H9 (cell line): ENCODE measurements around the gene SORBS1. TPM values are rescaled to one million over a fixed set of nuclear protein-coding genes. Genes with fewer than 3 reads are reported as not detected.

Source experiments
- DNase-seq: peaks from one replicate; pipeline ENCODE4 v3.0.0-alpha.2; 2017
- H2AFZ ChIP-seq: one replicate; pipeline ENCODE4 v1.6.1; 2013; ENCODE audit warnings: mild to moderate bottlenecking, low read length, control low read depth, moderate library complexity
- H2AK5ac ChIP-seq: 2 replicates; pipeline ENCODE4 v1.6.1; 2013; ENCODE audit warnings: low read length, control low read depth, mixed read lengths; ENCODE audit not compliant: insufficient read length
- H2BK120ac ChIP-seq: one replicate; pipeline ENCODE4 v1.6.1; 2013; ENCODE audit warnings: low read depth, mild to moderate bottlenecking, low read length, control low read depth, inconsistent platforms; ENCODE audit not compliant: poor library complexity, severe bottlenecking
- H2BK12ac ChIP-seq: 2 replicates; pipeline ENCODE4 v1.6.1; 2013; ENCODE audit warnings: low read length, control low read depth, mixed read lengths, low read depth; ENCODE audit not compliant: insufficient read length
- H2BK15ac ChIP-seq: 2 replicates; pipeline ENCODE4 v1.6.1; 2013; ENCODE audit warnings: low read depth, low read length, control low read depth
- H2BK20ac ChIP-seq: one replicate; pipeline ENCODE4 v1.6.1; 2013; ENCODE audit warnings: low read depth, mild to moderate bottlenecking, low read length, control low read depth, inconsistent platforms; ENCODE audit not compliant: poor library complexity, severe bottlenecking
- H2BK5ac ChIP-seq: 2 replicates; pipeline ENCODE4 v1.6.1; 2013; ENCODE audit warnings: low read length, control low read depth, mixed read lengths; ENCODE audit not compliant: insufficient read length
- H3K14ac ChIP-seq: 2 replicates; pipeline ENCODE4 v1.6.1; 2013; ENCODE audit warnings: low read length, control low read depth; ENCODE audit not compliant: insufficient read depth
- H3K18ac ChIP-seq: 2 replicates; pipeline ENCODE4 v1.6.1; 2013; ENCODE audit warnings: low read depth, mild to moderate bottlenecking, mixed read lengths, low read length, control low read depth; ENCODE audit not compliant: insufficient read length
- H3K23ac ChIP-seq: 2 replicates; pipeline ENCODE4 v1.6.1; 2013; ENCODE audit warnings: low read length, control low read depth, mixed read lengths, low read depth; ENCODE audit not compliant: insufficient read length
- H3K23me2 ChIP-seq: 2 replicates; pipeline ENCODE4 v1.6.1; 2013; ENCODE audit warnings: low read depth, mild to moderate bottlenecking, mixed read lengths, low read length, control low read depth; ENCODE audit not compliant: insufficient read length, poor library complexity, severe bottlenecking
- H3K27ac ChIP-seq: 2 replicates; pipeline ENCODE4 v1.5.1; 2013; ENCODE audit warnings: low read length, control low read depth, mixed read lengths, low read depth; ENCODE audit not compliant: insufficient read length
- H3K27me3 ChIP-seq: 2 replicates; pipeline ENCODE4 v1.6.1; 2013; ENCODE audit warnings: low read length, control low read depth, inconsistent platforms; ENCODE audit not compliant: insufficient read depth
- H3K4ac ChIP-seq: 2 replicates; pipeline ENCODE4 v1.6.1; 2013; ENCODE audit warnings: low read depth, mild to moderate bottlenecking, control low read depth, inconsistent platforms, low read length, moderate library complexity
- H3K4me1 ChIP-seq: 2 replicates; pipeline ENCODE4 v1.6.1; 2013; ENCODE audit warnings: low read length, control low read depth, inconsistent platforms; ENCODE audit not compliant: insufficient read depth
- H3K4me2 ChIP-seq: 2 replicates; pipeline ENCODE4 v1.6.1; 2013; ENCODE audit warnings: low read length, control low read depth, mixed read lengths; ENCODE audit not compliant: insufficient read length, insufficient read depth
- H3K56ac ChIP-seq: 2 replicates; pipeline ENCODE4 v1.6.1; 2013; ENCODE audit warnings: low read depth, mild to moderate bottlenecking, mixed read lengths, low read length, control low read depth; ENCODE audit not compliant: insufficient read length
- H3K79me1 ChIP-seq: 2 replicates; pipeline ENCODE4 v1.6.1; 2013; ENCODE audit warnings: low read depth, mild to moderate bottlenecking, moderate library complexity, low read length, control low read depth, inconsistent platforms; ENCODE audit not compliant: insufficient read depth, poor library complexity, severe bottlenecking
- H3K79me2 ChIP-seq: 2 replicates; pipeline ENCODE4 v1.6.1; 2013; ENCODE audit warnings: low read length, control low read depth, inconsistent platforms; ENCODE audit not compliant: insufficient read depth
- H3K9ac ChIP-seq: 2 replicates; pipeline ENCODE4 v1.6.1; 2013; ENCODE audit warnings: low read length, control low read depth, mixed read lengths; ENCODE audit not compliant: insufficient read length; ENCODE audit errors: extremely low read depth
- H3K9me3 ChIP-seq: one replicate; pipeline ENCODE4 v1.6.1; 2013; ENCODE audit warnings: low read depth, low read length, inconsistent platforms; ENCODE audit not compliant: control insufficient read depth
- H3T11ph ChIP-seq: one replicate; pipeline ENCODE4 v1.6.1; 2013; ENCODE audit warnings: mild to moderate bottlenecking, low read length, control low read depth, inconsistent platforms
- H4K20me1 ChIP-seq: one replicate; pipeline ENCODE4 v1.6.1; 2013; ENCODE audit not compliant: control insufficient read depth, insufficient read length, insufficient read depth
- H4K5ac ChIP-seq: 2 replicates; pipeline ENCODE4 v1.6.1; 2013; ENCODE audit warnings: low read depth, mild to moderate bottlenecking, mixed read lengths, low read length, control low read depth; ENCODE audit not compliant: insufficient read length
- H4K8ac ChIP-seq: replicated peaks from 2 replicates; pipeline ENCODE4 v1.6.1; 2013; ENCODE audit warnings: low read length, control low read depth, mixed read lengths, low read depth; ENCODE audit not compliant: insufficient read length
- H4K91ac ChIP-seq: 2 replicates; pipeline ENCODE4 v1.6.1; 2013; ENCODE audit warnings: low read depth, mild to moderate bottlenecking, moderate library complexity, mixed read lengths, low read length, control low read depth; ENCODE audit not compliant: insufficient read length
- H3K27ac Mint-ChIP-seq, 3 experiments: 2 replicates in 2 of 3; 3 replicates in 1 of 3; pipeline ENCODE4 v1.8.0; 2020 to 2021; ENCODE audit warnings: mixed read lengths in 3 of 3, mild to moderate bottlenecking in 1 of 3, moderate library complexity in 1 of 3
- H3K27me3 Mint-ChIP-seq: 2 replicates; pipeline ENCODE4 v1.8.0; 2021; ENCODE audit warnings: low read depth, mild to moderate bottlenecking, moderate library complexity, mixed read lengths
- H3K36me3 Mint-ChIP-seq, 3 experiments: 2 replicates in 2 of 3; 3 replicates in 1 of 3; pipeline ENCODE4 v1.8.0; 2020 to 2021; ENCODE audit warnings: low read depth in 3 of 3, mixed read lengths in 3 of 3; ENCODE audit not compliant: insufficient read depth in 1 of 3
- H3K4me1 Mint-ChIP-seq, 2 experiments: 2 replicates each; pipeline ENCODE4 v1.8.0; 2020; ENCODE audit warnings: mixed read lengths in 2 of 2
- H3K4me3 Mint-ChIP-seq, 2 experiments: 2 replicates in 1 of 2; 3 replicates in 1 of 2; pipeline ENCODE4 v1.8.0; 2020 to 2021; ENCODE audit warnings: mild to moderate bottlenecking in 2 of 2, mixed read lengths in 2 of 2, moderate library complexity in 1 of 2
- H3K9me3 Mint-ChIP-seq, 2 experiments: 2 replicates in 1 of 2; 3 replicates in 1 of 2; pipeline ENCODE4 v1.8.0; 2020; ENCODE audit warnings: mild to moderate bottlenecking in 2 of 2, mixed read lengths in 2 of 2, moderate library complexity in 1 of 2
- WGBS: extraction: QIAGEN DNeasy Blood & Tissue Kit; methylation state at CpG from one replicate; pipeline ENCODE4 v1.1.7; 2013; ENCODE audit warnings: missing lambda C conversion rate, low lambda C conversion rate, mixed read lengths; ENCODE audit not compliant: insufficient read length; ENCODE audit errors: extremely low coverage; 5-methylcytosine and 5-hydroxymethylcytosine counted together
- total RNA-seq: library from RNA; stranded (reverse); gene quantifications from 2 replicates; pipeline ENCODE4 v1.2.1, GENCODE V29; 2021
- TF ChIP-seq, protein P1 (sequence below): fragments of 200-600 bp; sonication (generic); conservative IDR thresholded peaks from 3 replicates; pipeline ENCODE4 v1.8.0; 2021; ENCODE audit warnings: antibody characterized with exemption, mild to moderate bottlenecking

The SORBS1 gene
- total RNA-seq, 1 experiment from 2014 or later: 24.3 TPM

DNA sequence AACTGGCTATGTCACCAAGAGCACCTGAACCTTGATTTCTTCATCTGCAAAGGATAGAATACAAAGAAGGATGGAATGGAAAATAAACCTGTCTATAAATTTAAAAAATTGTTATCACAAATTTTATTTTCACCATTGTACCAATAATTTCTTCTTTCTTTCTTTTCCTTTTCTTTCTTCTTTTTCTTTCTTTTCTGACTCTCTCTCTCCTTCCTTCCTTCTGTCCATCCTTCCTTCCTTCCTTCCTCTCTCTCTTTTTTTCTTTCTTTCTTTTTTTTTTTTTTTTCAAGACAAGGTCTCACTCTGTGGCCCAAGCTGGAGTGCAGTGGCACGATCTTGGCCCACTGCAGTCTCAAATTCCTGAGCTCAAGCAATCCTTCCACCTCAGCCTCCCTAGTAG, 36.6 kb upstream of the SORBS1 start:
- no peaks in the 10 kb centered on the region; a peak in 1 of 7 replicates for H3K36me3 Mint-ChIP-seq
- Histone ChIP-seq H3K27me3 (no peaks in the 10 kb centered on the region), H3K23ac (no peak overlapping the region), H4K8ac (no peak overlapping the region), H3K79me1 (no peaks in the 10 kb centered on the region), H3T11ph (no peak overlapping the region), H2BK120ac (no peak overlapping the region), H3K4me2 (no peak overlapping the region), H4K5ac (no peak overlapping the region), H2AK5ac (no peak overlapping the region), H3K23me2 (no peaks in the 10 kb centered on the region), H3K9me3 (no peaks in the 10 kb centered on the region), H2BK12ac (no peak overlapping the region), H3K9ac (no peak overlapping the region), H2BK15ac (no peak overlapping the region), H3K79me2 (no peaks in the 10 kb centered on the region), H3K27ac (no peak overlapping the region), H4K20me1 (no peaks in the 10 kb centered on the region), H3K56ac (no peak overlapping the region), H2BK20ac (no peak overlapping the region), H2AFZ (no peak overlapping the region), H2BK5ac (no peak overlapping the region), H3K4ac (no peak overlapping the region), H3K18ac (no peak overlapping the region), H4K91ac (no peak overlapping the region), H3K4me1 (peaks cover 2% of the 10 kb centered on the region; the same call in 1 of the 2 replicates), H3K14ac (no peak overlapping the region)
- H3K4me1 Mint-ChIP-seq: peaks cover 2 to 10% of the 10 kb centered on the region in 2 experiments
- WGBS: no CpG with 5 or more reads among the region's 1 CpG
- no peak overlapping the region; a peak in 1 of 7 replicates for H3K27ac Mint-ChIP-seq
- no peaks in the 10 kb centered on the region; the same call in 1 of the 2 replicates for H3K27me3 Mint-ChIP-seq
- TF ChIP-seq, protein P1, sequence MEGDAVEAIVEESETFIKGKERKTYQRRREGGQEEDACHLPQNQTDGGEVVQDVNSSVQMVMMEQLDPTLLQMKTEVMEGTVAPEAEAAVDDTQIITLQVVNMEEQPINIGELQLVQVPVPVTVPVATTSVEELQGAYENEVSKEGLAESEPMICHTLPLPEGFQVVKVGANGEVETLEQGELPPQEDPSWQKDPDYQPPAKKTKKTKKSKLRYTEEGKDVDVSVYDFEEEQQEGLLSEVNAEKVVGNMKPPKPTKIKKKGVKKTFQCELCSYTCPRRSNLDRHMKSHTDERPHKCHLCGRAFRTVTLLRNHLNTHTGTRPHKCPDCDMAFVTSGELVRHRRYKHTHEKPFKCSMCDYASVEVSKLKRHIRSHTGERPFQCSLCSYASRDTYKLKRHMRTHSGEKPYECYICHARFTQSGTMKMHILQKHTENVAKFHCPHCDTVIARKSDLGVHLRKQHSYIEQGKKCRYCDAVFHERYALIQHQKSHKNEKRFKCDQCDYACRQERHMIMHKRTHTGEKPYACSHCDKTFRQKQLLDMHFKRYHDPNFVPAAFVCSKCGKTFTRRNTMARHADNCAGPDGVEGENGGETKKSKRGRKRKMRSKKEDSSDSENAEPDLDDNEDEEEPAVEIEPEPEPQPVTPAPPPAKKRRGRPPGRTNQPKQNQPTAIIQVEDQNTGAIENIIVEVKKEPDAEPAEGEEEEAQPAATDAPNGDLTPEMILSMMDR: no peak
- no peaks in the 10 kb centered on the region; a peak in 1 of 5 replicates for H3K9me3 Mint-ChIP-seq
- H3K4me3 Mint-ChIP-seq: no peak overlapping the region
- no peak for DNase-seq
